ENCODE data around the gene MRM2. TPM values are rescaled to one million over a fixed set of nuclear protein-coding genes. Genes with fewer than 3 reads are reported as not detected.

MRM2 gene
- total RNA-seq, 1 donor from 2014 or later, result 25.3 TPM

GRCh38 chr7:2200584-2200980 lies 41.4 kb downstream of the MRM2 start:
- Mint-ChIP-seq H3K27me3 (ENCODE audit: low read depth) (no peaks in the 10 kb centered on the region), H3K4me1 (peaks cover 29% of the 10 kb centered on the region), H3K27ac (no peak overlapping the region), H3K4me3 (no peak overlapping the region), H3K36me3 (peaks cover 32% of the 10 kb centered on the region), H3K9me3 (no peaks in the 10 kb centered on the region)
- TF ChIP-seq, protein P1, sequence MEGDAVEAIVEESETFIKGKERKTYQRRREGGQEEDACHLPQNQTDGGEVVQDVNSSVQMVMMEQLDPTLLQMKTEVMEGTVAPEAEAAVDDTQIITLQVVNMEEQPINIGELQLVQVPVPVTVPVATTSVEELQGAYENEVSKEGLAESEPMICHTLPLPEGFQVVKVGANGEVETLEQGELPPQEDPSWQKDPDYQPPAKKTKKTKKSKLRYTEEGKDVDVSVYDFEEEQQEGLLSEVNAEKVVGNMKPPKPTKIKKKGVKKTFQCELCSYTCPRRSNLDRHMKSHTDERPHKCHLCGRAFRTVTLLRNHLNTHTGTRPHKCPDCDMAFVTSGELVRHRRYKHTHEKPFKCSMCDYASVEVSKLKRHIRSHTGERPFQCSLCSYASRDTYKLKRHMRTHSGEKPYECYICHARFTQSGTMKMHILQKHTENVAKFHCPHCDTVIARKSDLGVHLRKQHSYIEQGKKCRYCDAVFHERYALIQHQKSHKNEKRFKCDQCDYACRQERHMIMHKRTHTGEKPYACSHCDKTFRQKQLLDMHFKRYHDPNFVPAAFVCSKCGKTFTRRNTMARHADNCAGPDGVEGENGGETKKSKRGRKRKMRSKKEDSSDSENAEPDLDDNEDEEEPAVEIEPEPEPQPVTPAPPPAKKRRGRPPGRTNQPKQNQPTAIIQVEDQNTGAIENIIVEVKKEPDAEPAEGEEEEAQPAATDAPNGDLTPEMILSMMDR (IDR thresholded peaks at IDR 0.05; ENCODE audit: unreplicated experiment), result no peak
- DNase-seq (ENCODE audit: low spot score in 2 of 2, unreplicated experiment in 2 of 2), result no peak

DNA sequence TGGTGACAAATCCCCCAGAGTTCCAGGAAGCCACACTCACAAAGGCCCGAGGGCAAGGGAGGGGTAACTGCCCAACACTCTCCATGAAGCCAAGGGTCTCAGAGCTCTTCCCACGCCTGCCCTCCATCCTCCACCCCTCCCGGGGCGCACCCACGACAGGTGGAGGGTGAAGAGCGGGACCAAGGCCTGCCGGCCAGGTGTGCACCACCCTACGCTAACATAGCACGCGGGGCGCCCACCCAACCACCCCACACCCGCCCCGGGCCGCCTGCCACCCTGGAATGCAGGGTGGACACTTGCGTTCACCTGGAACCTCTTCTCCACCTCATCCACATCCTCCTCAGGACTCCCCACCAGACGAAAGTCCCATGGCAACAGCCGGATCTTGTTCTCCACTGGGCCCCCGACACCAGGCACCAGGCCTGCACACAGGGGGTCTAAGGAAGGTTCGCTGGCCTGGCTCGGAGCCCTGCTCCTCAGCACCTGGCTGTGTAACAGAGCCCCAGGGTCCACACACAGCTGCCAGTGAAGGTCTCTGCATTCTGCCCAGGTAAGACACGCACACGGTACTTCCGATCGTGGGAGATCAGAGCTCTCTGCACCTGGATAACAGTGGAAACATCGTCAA lies 41.9 kb downstream of the MRM2 start:
- TF ChIP-seq, protein P1 (IDR thresholded peaks at IDR 0.05; ENCODE audit: unreplicated experiment), result no peak
- DNase-seq (ENCODE audit: low spot score in 2 of 2, unreplicated experiment in 2 of 2), result no peak
- peaks cover 32% of the 10 kb centered on the region for H3K36me3 Mint-ChIP-seq

DNA sequence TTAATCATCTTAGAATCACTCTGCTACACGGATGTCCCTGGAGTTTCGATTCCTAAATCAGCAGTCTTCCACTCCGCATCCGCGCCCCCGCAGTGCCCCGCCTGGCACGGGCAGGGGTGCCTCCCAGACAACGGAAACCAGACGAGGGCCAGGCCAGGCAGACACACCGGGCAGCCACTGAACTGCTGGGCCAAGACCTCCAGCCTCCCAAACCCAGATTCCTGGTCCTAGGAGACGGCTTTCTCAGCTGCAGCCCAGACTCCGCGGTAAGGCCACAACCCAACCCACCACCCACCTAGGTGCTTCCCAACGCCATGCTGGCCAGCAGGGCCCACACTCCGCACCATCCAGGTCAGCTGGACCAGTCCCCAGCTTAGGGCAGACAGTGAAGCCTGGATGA lies 42.5 kb downstream of the MRM2 start:
- H3K36me3 Mint-ChIP-seq, result peaks cover 32% of the 10 kb centered on the region
- no peaks in the 10 kb centered on the region for H3K27me3 Mint-ChIP-seq (ENCODE audit: low read depth)
- H3K27ac Mint-ChIP-seq, result no peak overlapping the region
- no peaks in the 10 kb centered on the region for H3K9me3 Mint-ChIP-seq
- no peak overlapping the region for H3K4me3 Mint-ChIP-seq
- DNase-seq (ENCODE audit: low spot score in 2 of 2, unreplicated experiment in 2 of 2), result no peak
- peaks cover 18% of the 10 kb centered on the region for H3K4me1 Mint-ChIP-seq
- TF ChIP-seq, protein P1 (IDR thresholded peaks at IDR 0.05; ENCODE audit: unreplicated experiment), result no peak

More for the DNA sequence above, 41.9 kb downstream of the MRM2 start:
- no peak overlapping the region for H3K4me3 Mint-ChIP-seq
- H3K27me3 Mint-ChIP-seq (ENCODE audit: low read depth), result no peaks in the 10 kb centered on the region
- no peak overlapping the region for H3K27ac Mint-ChIP-seq
- no peaks in the 10 kb centered on the region for H3K9me3 Mint-ChIP-seq
- H3K4me1 Mint-ChIP-seq, result peaks cover 23% of the 10 kb centered on the region

DNA sequence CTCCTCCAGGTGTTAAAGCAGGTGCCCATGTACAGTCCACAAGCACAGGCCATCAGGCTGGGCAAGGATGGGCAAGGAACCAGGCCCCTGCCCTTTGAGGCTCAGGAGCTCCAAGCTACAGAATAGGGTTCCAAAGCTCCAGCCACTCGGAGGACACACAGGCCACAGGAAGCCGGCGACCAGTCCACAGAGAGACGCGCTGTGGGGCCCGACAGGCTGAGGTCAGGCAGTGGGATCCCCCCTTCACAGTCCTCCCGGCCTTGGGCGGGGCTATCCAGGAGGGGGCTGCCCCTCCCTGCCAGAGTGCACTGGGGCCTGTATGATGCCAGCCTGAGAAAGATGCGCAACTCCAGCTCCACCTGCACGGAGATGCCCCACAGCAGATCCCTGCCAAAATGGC lies 43.2 kb downstream of the MRM2 start:
- no peaks in the 10 kb centered on the region for H3K27me3 Mint-ChIP-seq (ENCODE audit: low read depth)
- H3K27ac Mint-ChIP-seq, result no peak overlapping the region
- peaks cover 14% of the 10 kb centered on the region for H3K4me1 Mint-ChIP-seq
- TF ChIP-seq, protein P1 (IDR thresholded peaks at IDR 0.05; ENCODE audit: unreplicated experiment), result no peak
- H3K9me3 Mint-ChIP-seq, result no peaks in the 10 kb centered on the region
- no peak overlapping the region for H3K4me3 Mint-ChIP-seq
- DNase-seq (ENCODE audit: low spot score in 2 of 2, unreplicated experiment in 2 of 2), result no peak
- peaks cover 37% of the 10 kb centered on the region for H3K36me3 Mint-ChIP-seq

GRCh38 chr7:2198206-2198605 lies 43.8 kb downstream of the MRM2 start:
- H3K27ac Mint-ChIP-seq, result no peak overlapping the region

More at GRCh38 chr7:2198206-2198605, 43.8 kb downstream of the MRM2 start:
- DNase-seq (ENCODE audit: low spot score in 2 of 2, unreplicated experiment in 2 of 2), result no peak
- TF ChIP-seq, protein P1 (IDR thresholded peaks at IDR 0.05; ENCODE audit: unreplicated experiment), result no peak
- peaks cover 9% of the 10 kb centered on the region for H3K4me1 Mint-ChIP-seq
- peaks cover 37% of the 10 kb centered on the region for H3K36me3 Mint-ChIP-seq
- no peaks in the 10 kb centered on the region for H3K27me3 Mint-ChIP-seq (ENCODE audit: low read depth)
- H3K4me3 Mint-ChIP-seq, result no peak overlapping the region
- H3K9me3 Mint-ChIP-seq, result no peaks in the 10 kb centered on the region
